HTERT RPE-1 (cell line): ENCODE data around the gene APMAP.
"Not testable (repeated sequence)": the region's sequence is repeated elsewhere in the genome, so short reads cannot be mapped to it uniquely, and the experiment has no call there.

ENCODE experiments used
- in situ Hi-C: fragments of 300-500 bp; cut with MboI; formaldehyde crosslinking; loops from 4 replicates; pipeline ENCODE4 v1.14.3; 2020; ENCODE audit warnings: low sequenced_read_pairs

Gene APMAP

DNA sequence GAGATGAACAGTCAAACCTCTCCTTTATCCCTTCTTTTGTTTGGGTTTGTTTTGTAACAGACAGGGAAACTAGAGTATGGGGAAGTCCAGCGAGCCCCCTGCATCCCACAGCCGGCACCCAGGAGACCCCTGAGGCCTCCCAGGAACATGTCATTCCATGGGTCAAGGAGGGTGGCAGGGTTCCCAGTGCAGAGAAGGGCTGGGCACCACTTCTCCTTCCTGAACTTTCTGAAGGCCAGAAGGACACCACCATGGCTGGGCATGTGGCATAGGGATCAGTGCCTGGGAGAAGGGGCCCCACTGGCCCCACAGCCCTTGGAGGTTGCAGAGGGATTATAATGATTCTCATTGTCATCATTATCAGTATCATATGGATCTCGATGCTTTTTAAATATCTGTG lies 57.4 kb downstream of the APMAP start:
- in situ Hi-C loops, result no loop called here

DNA sequence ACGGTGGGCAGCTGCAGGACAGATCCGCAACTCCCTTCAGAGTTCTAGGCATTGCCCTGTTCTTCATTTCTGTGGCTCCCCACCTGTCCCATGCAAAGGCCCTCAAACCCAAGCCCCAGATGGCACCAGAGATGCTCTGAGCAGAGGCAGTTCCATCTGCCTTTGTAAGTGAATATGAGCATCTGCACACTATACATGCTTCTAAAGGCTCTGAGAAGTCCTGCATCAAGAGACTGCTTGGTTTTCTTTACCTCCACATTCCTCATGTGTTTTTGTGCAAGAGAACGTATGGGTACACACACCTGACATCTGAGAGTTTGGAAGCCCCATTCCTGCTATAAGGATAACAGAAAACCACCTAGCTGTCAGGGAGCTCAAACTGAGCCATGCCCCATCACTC lies 57.8 kb downstream of the APMAP start:
- in situ Hi-C loops, result no loop called here

DNA sequence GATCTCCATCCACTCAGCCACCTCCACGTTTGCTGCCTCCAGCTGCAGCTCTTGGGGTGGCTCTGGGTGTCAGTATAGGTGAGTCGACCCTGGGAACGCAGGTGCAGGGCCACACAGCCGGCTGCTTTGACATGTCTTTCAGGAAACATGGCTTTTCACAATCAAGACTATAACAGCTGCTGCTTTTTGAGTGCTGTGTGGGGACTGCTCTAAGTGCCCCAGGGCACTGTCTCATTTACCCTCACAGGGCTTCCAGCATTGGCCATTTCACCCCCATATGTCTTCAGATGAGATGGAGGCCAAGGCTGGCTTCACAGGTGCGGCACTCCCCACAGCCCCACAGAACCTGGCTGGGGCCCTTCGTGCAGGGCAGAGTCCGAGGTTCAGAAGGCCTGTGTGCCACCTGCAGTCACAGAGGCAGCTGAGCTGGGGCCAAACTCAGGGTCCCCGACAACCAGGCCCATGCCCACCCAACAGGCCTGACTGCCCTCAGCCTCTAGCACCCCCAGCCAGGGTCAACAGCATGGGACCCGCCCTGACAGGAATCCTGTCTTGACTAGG lies 58.4 kb downstream of the APMAP start:
- in situ Hi-C loops, result no loop called here

DNA sequence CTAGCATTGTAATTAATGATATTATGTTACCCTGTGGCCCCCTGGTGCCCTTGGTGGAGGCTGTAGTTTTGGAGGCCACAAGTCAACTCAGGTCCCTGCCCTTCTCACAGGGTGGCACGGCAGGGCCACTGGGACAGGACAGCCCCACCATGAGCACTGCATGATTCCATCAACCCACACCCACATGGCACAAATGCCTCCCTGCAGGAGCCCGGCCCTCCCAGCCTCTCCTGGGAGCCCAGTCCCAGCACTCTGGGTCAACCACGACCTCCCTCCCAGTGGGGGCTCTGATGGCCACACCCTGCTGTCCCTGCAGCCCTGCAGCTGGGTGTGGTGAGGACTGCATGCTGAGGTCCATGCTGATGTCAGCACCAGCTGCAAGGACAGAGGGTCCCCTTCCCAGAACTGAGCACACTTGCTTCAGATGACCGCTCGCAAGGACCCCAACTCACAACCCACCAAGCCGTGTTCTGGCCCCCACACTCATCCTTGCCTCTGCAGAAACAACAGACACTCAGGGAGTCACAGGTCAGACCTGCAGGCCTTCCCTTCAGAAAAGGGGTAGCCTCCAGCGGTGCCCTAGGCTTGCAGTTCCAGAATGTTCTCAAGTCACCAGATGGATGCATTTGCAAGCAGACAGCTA lies 59.2 kb downstream of the APMAP start:
- in situ Hi-C loops, result no loop called here

DNA sequence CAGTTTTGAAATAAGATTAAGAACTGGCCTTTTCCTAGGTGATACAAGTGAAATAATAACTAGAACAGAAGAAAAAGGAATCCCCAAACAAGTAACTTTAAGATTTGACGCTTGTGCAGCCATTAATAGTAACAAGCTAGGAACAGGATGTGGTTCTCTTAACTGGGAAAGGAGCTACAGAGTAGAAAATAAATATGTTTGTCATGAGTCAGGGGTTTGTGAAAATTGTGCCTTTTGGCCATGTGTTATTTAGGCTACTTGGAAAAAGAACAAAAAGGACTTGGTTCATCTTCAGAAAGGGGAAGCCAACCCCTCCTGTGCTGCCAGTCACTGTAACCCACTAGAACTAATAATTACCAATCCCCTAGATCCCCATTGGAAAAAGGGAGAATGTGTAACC lies 60.7 kb downstream of the APMAP start:
- in situ Hi-C loops, result not testable (repeated sequence)

DNA sequence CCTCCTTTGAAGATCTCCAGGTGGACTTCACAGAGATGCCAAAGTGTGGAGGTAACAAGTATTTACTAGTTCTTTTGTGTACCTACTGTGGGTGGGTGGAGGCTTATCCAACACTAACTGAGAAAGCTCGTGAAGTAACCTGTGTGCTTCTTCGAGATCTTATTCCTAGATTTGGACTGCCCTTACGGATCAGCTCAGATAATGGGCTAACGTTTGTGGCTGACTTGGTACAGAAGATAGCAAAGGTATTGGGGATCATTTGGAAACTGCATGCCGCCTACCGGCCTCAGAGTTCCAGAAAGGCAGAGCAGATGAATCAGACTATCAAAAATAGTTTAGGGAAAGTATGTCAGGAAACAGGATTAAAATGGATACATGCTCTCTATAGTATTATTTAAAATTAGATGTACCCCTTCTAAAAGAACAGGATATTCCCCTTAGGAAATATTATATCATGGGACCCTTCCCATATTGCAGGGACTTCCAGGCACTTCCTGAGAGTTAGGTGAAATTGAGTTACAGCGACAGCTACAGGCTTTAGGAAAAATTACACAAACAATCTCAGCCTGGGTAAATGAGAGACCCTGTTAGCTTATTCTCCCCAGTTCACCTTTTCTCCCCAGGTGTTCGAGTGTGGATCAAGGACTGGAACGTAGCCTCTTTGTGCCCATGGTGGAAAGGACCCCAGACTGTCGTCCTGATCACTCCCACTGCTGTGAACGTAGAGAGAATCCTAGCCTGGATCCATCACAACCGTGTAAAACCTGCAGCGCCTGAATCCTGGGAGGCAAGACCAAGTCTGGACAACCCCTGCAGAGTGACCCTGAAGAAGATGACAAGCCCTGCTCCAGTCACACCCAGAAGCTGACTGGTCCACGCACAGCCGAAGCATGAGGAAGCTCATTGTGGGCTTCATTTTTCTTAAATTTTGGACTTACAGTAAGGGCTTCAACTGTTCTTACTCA lies 61.5 kb downstream of the APMAP start:
- in situ Hi-C loops, result not testable (repeated sequence)

DNA sequence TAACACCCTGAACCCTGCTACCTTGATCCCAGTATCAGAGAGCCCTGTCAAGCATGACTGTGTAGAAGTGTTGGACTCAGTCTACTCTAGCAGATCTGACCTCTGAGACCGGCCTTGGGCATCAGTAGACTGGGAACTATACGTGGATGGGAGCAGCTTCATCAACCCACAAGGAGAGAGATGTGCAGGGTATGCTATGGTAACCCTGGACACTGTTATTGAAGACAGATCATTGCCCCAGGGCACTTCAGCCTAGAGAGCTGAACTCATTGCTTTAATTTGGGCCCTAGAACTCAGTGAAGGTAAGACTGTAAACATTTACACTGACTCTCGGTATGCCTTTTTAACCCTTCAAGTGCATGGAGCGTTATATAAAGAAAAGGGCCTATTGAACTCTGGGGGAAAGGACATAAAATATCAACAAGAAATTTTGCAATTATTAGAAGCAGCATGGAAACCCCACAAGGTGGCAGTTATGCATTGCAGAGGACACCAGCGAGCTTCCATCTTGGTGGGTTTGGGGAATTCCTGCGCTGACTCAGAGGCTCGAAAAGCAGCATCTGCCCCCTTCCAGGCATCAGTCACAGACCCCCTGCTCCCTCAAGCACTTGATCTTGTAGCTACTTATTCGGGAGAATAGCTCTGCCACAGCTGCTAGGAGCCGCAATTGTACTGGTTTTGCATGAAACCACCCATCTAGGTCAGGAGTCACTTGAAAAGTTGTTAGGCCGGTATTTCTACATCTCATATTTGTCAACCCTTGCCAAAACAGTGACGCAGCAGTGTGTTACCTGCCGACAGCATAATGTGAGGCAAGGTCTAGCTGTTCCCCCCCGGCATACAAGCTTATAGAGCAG lies 62.5 kb downstream of the APMAP start:
- in situ Hi-C loops, result not testable (repeated sequence)

DNA sequence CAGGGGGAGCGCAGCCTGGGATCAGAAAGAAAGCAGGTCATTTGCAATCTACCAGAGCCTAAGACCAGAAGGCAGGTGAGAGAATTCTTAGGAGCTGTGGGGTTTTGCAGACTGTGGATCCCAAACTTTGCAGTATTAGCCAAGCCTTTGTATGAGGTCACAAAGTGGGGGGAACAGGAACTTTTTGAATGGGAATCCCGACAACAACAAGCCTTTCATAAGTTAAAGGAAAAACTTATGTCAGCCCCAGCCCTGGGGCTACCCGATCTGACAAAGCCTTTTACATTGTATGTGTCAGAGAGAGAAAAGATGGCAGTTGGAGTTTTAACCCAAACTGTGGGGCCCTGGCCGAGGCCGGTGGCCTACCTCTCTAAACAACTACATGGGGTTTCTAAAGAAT lies 63.3 kb downstream of the APMAP start:
- in situ Hi-C loops, result not testable (repeated sequence)

DNA sequence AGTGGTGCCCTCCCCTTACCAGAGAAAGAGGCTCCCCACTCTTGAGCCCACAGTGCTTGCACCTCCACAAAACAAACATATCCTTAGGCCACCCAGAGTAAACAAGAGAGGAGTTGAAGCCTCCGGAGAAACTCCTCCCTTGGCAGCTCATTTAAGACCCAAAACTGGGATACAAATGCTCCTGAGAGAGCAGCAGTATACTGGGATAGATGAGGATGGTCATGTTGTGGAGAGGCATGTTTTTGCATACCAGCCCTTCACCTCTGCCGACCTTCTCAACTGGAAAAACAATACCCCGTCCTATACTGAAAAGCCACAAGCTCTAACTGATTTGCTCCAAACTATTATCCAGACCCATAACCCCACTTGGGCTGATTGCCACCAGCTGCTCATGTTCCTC lies 71.8 kb downstream of the APMAP start:
- in situ Hi-C loops, result not testable (repeated sequence)

DNA sequence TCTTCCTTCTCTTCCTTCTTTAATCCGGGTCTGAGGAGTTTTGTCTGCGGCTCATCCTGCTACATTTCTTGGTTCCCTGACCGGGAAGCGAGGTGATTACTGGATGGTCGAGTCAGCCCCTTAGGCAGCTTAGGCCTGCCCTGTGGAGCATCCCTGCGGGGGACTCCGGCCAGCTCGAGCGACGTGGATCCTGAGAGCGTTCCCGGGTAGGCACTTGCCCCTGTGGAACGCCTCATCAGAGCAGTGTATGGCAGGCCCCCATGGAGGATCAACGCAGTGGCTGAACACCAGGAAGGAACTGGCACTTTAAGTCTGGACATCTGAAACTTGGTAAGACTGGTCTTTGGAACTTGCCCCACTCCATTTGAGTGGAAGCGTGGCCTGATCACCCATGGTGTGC lies 72.9 kb downstream of the APMAP start:
- in situ Hi-C loops, result not testable (repeated sequence)

DNA sequence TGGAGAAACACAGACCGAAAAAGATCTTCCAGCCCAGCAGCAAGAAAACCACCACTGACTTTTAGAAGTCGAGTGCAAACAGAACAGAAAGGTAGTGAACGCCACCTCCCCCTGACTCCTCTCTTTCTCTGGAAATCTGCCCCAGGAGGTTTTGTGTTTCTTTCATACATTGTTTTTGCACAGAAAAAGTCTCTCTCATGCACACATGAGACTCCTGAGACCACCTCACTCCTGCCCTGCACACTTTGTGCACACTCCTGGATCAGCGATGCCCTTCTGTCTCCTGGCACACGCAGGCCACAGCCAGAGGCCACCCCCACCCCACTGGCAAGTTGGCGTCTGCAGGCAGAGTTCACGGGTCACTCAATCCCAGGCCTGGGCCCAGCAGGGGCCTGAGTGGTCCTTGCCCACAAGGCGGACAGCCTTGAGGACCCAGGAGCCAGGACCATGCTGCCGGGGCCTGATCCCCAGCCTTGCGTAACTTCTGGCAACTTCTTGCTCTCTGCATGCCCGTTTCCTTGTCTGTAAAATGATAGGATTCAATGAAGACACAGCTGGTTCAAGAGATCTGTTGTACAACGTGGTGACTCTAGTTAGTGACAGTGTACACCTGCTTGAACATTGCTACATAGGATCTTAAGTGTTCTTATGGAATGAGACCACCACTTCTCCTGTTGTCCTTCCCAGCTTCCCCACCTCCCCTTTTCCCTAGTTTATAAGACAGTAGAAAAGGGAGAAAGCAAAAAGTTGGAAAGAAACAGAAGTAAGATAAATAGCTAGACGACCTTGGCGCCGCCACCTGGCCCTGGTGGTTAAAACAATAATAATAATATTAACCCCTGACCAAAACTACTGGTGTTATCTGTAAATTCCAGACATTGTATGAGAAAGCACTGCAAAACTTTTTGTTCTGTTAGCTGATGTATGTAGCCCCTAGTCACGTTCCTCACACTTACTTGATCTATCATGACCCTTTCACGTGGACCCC lies 73.7 kb downstream of the APMAP start:
- in situ Hi-C loops, result no loop called here

DNA sequence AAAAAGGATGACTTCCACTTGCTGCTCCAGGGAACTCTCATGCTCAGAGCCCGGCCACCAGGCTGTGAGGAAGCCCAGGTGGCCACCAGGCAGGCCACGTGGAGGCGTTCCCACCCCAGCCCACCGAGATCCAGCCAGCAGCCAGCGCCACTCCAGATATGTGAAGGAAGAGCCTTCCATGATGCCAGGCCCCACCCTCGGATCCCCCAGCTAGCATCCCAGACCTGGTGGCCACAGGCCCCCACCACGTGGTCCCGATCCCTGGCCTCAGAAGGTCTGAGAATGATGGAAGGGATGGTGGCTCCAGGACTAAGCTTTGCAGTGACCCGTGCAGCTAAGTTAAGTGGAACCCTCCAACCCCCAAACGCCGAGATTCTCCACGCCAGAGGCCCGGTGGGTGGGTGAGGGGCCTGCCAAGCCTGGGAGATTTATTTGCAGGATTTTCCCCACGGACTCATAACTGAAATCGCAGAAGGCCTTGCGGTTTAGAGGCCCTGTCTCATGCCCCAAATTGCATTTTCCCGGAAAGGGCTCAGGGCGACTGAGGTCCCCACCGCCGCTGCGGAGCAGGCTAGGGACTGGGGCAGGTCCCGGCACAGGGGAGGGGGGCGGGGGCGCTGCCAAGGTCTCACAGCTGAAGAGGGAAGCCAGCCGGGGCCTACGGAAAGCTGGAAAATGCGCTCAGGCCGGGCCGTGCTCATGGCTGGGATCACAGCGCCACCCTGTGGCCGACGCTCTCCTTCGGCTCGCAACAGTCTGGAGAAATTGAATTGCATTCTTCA lies 74.6 kb downstream of the APMAP start:
- in situ Hi-C loops, result no loop called here

DNA sequence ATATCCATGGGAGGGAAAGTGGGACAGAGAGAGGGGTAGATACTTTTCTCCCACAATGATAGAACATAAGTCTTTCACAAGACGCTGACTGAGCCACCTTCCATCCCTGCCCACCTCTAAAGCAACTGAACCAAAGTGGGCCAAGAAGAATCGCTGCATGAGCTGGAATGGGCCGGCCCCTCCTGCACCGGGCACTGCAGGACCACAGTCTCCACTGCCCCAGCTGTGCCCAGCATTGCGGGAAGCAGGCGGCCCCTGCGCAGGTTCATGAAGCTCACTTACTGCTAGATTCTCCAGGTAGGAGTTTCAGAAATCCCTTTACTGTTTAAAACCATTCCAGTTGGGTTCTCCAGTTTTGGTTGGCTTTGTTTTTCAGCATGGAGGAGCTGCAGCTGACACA lies 75.5 kb downstream of the APMAP start:
- in situ Hi-C loops, result no loop called here

DNA sequence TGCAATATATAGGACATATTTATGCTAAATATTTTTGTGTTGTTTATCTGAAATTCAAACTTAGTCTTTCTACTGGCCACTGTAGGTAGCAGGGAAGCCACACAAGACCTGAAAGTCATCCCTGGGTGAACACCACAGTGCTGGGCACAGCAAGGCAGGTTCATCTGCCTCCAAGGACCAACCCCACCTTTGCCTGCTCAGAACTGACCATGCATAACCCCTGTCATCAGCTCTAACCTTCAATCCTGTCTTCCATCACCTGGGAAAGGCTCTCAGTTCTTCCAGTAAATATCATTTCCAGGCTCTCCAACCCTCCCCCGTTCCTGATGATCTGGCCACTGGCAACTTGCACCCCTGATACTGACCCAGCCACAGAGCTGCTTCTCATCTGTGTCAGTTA lies 76.1 kb downstream of the APMAP start:
- in situ Hi-C loops, result no loop called here

DNA sequence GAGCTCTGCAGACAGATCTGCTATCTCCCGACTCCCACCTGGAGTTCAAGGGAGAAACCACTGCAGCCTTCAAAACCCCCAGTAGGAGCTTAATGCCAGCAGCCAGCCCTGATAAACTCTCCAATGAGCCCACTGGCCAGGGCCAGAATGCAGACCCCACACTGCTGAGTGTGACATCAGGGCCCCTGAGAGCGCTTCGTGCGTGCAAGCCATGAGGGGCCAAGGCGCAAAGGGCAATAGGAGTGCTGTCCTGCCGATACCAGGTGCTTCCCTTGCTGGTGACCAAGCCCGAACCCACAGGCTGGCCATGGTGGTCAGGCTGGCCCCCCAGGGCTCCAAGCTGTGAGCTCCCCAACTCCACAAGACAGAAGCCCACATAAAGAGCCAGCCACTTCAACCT lies 76.7 kb downstream of the APMAP start:
- in situ Hi-C loops, result no loop called here

DNA sequence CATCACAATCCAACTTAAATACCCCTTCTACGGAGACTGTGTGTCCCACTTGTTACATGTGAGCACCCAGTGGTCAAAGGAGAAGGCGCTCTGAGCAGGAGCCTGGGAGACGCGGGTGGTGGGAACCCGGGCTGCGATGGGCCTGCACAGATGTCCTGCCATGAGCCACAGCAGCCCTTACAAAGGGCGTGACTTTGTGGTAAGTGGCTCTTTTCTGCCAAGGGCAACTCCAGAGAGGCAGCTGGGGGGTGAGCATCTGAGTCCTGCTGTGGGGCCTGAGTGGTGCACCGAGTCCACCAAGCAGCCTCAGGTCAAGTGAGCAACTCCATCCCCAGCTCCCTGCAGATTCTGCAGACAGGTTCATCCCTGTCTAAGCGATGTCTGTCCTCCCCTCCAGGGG lies 77.1 kb downstream of the APMAP start:
- in situ Hi-C loops, result no loop called here

DNA sequence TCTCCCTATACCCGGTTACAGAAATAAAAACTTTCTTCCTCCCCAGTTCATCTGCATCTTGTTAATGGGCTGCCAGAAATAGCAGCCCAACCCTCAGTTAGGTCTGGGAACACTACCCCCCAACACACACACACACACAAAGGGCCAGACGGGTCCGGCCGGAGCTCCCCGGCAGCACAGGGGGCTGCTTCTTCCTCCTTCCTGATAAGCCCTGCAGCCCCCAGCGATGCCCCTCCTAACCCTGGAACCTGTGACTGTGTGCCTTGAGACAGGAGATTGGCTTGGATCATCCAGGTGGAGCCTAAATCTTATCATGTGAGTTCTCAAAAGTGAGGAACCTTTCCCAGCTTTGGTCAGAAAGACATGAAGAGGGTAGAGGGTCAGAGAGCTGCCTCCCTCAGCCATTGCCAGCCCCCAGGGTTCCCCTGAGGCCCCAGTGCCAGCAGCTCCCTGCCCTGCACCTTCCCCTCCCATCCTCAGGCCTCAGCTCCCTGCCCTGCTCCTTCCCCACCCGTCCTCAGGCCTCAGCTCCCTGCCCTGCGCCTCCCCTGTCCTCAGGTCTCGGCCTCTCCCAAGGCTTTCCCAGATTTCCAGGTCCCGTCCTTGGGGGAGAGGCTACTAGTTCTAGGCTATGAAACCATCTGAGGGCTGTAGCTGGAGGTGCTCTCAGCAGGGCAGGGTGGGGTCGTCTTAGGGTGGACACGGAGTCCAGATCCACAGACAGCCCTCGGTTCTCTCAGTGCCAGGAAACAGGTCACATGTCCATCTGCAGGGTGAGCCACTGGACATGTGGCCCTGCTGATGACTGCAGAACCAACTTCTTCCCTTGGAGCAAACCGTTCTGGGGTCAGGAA lies 77.9 kb downstream of the APMAP start:
- in situ Hi-C loops, result no loop called here

DNA sequence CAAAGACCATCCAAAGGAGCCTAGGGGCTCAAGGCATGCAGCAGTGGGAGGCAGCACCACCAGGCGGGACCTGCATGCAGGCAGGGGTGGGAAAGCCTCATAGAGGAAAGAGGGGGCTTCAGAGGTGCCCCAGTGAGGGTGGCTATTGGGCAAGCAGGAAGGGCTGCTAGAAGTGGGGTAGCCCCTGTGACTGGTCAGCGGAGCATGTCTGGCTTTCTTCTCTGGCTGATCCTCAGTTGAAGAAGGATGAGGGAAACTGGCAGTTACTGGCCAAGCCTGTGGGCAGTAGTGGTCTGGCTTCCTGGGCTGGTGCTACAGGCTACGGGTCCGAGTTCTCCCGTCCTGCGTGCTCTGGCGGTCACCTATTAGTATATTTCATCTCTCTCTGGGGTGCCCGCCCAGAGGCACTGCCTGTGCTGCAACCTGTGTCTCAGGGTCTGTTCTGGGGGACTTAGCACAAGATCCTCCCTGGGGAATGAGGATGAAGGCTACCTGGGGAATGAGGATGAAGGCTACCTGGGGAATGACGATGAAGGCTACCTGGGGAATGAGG lies 79.4 kb downstream of the APMAP start:
- in situ Hi-C loops, result no loop called here
